Neural cell (in vitro differentiated cells): ENCODE results near the gene GAB4. TPM values are rescaled to one million over a fixed set of nuclear protein-coding genes. Genes with fewer than 3 reads are reported as not detected.

Experiments
- H2AFZ ChIP-seq: fragments of 200-600, 300-800 bp; sonication (generic), shearing (Covaris generic); 2 replicates; pipeline ENCODE4 v1.6.0; 2014; ENCODE audit warnings: low read depth, mild to moderate bottlenecking, antibody characterized with exemption, low read length, moderate library complexity
- H3F3A ChIP-seq: fragments of 200-600 bp; shearing (Covaris generic); 2 replicates; pipeline ENCODE4 v1.6.1; 2016; ENCODE audit warnings: mild to moderate bottlenecking, moderate library complexity, mixed read lengths, antibody characterized with exemption, low read length; ENCODE audit not compliant: insufficient read depth, poor library complexity, severe bottlenecking
- H3K27ac ChIP-seq: fragments of 200-600, 300-800 bp; sonication (generic), shearing (Covaris generic); 2 replicates; pipeline ENCODE4 v1.5.1; 2014; ENCODE audit warnings: mild to moderate bottlenecking, low read length, moderate library complexity
- H3K27me3 ChIP-seq: fragments of 300-800, 200-600 bp; sonication (generic), shearing (Covaris generic); 2 replicates; pipeline ENCODE4 v1.6.0; 2014; ENCODE audit warnings: mild to moderate bottlenecking, low read depth, low read length, moderate library complexity; ENCODE audit not compliant: insufficient read depth
- H3K36me3 ChIP-seq: fragments of 300-800, 200-600 bp; sonication (generic), shearing (Covaris generic); 2 replicates; pipeline ENCODE4 v1.5.1; 2014; ENCODE audit warnings: mild to moderate bottlenecking, antibody characterized with exemption, low read length, moderate library complexity; ENCODE audit not compliant: insufficient read depth
- H3K4me2 ChIP-seq: fragments of 300-800, 200-600 bp; sonication (generic), shearing (Covaris generic); 2 replicates; pipeline ENCODE4 v1.6.0; 2014; ENCODE audit warnings: mild to moderate bottlenecking, low read length
- H3K4me3 ChIP-seq: fragments of 300-800, 200-600 bp; sonication (generic), shearing (Covaris generic); 2 replicates; pipeline ENCODE4 v1.5.1; 2014; ENCODE audit warnings: mild to moderate bottlenecking, low read length, moderate library complexity
- H3K79me2 ChIP-seq: fragments of 200-600 bp; shearing (Covaris generic); replicated peaks from 2 replicates; pipeline ENCODE4 v1.6.0; 2014; ENCODE audit warnings: mild to moderate bottlenecking, low read length, moderate library complexity; ENCODE audit not compliant: insufficient read depth
- H3K9ac ChIP-seq: fragments of 300-800, 200-600 bp; sonication (generic), shearing (Covaris generic); 2 replicates; pipeline ENCODE4 v1.6.1; 2016; ENCODE audit warnings: mild to moderate bottlenecking, low read length, mixed read lengths
- H3K9me2 ChIP-seq: fragments of 200-600 bp; shearing (Covaris generic); 2 replicates; pipeline ENCODE4 v1.6.1; 2016; ENCODE audit warnings: mild to moderate bottlenecking, low read length, mixed read lengths; ENCODE audit not compliant: insufficient read depth
- H3K9me3 ChIP-seq: fragments of 200-600, 300-800 bp; sonication (generic), shearing (Covaris generic); 2 replicates; pipeline ENCODE4 v1.6.1; 2016; ENCODE audit warnings: mild to moderate bottlenecking, mixed run types, low read length, moderate library complexity, mixed read lengths
- H4K20me1 ChIP-seq: fragments of 200-600 bp; shearing (Covaris generic); 2 replicates; pipeline ENCODE4 v1.6.1; 2016; ENCODE audit warnings: mild to moderate bottlenecking, mixed run types; ENCODE audit not compliant: insufficient read depth
- EP300 ChIP-seq: fragments of 450-650 bp; conservative IDR thresholded peaks from 2 replicates; pipeline ENCODE4 v1.6.1; 2014; ENCODE audit warnings: antibody characterized with exemption, mild to moderate bottlenecking, moderate library complexity; ENCODE audit not compliant: poor library complexity, severe bottlenecking
- EZH2 ChIP-seq: fragments of 200-600, 300-800 bp; shearing (Covaris generic), sonication (generic); IDR thresholded peaks from 2 replicates; pipeline ENCODE4 v1.6.1; 2014; ENCODE audit warnings: antibody characterized with exemption, low read length, borderline replicate concordance, mild to moderate bottlenecking; ENCODE audit not compliant: insufficient read depth, poor library complexity, severe bottlenecking
- MXI1 ChIP-seq: fragments of 450-650 bp; conservative IDR thresholded peaks from 2 replicates; pipeline ENCODE4 v1.6.1; 2014; ENCODE audit warnings: antibody characterized with exemption, mild to moderate bottlenecking; ENCODE audit not compliant: poor library complexity, severe bottlenecking
- POLR2AphosphoS5 ChIP-seq: IDR thresholded peaks from 2 replicates; pipeline ENCODE4 v1.6.1; 2012
- RAD21 ChIP-seq: fragments of 450-650 bp; conservative IDR thresholded peaks from 2 replicates; pipeline ENCODE4 v1.6.1; 2014; ENCODE audit warnings: antibody characterized with exemption, mild to moderate bottlenecking, moderate library complexity
- SMC3 ChIP-seq: fragments of 450-650 bp; conservative IDR thresholded peaks from 2 replicates; pipeline ENCODE4 v1.6.1; 2014; ENCODE audit warnings: antibody characterized with exemption, mild to moderate bottlenecking, moderate library complexity; ENCODE audit not compliant: poor library complexity
- TAF1 ChIP-seq: IDR thresholded peaks from 2 replicates; pipeline ENCODE4 v1.6.1; 2012; ENCODE audit warnings: low read depth
- polyA plus RNA-seq: library from polyadenylated mRNA; depleted of rRNA; stranded (reverse); fragments of >200 nt; gene quantifications from 2 replicates; pipeline ENCODE4 v1.2.3, GENCODE V29; 2014
- TF ChIP-seq, protein P1 (sequence below): IDR thresholded peaks from 2 replicates; pipeline ENCODE4 v1.6.1; 2012; ENCODE audit warnings: borderline replicate concordance
- TF ChIP-seq, protein P2 (sequence below): fragments of 450-650 bp; IDR thresholded peaks from 2 replicates; pipeline ENCODE4 v1.5.1; 2014; ENCODE audit warnings: antibody characterized with exemption, mild to moderate bottlenecking, moderate library complexity; ENCODE audit not compliant: poor library complexity, severe bottlenecking

Gene GAB4
- polyA plus RNA-seq, 1 donor from 2014 or later = not detected

DNA sequence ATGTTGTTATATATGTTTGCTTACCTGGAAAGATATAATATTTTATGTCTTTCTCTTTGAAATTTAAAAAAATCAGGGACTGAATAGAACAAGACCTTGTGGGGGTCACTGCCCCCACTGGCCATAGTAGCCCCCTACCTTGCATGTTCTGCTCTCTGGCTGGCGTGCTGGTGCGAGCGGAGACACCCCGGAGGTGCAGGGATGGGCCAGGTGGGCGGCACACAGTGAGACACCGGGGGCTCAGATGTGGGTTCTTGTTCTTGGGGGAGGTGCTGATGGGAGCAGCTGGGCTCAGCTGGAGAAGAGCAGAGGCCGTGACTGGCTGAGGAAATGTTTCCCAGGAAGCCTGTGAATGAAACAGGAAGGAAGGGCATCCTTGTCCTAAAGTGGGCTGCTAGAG is 20.2 kb downstream of the GAB4 start:
- no peaks in the 10 kb centered on the region for H3F3A ChIP-seq
- H3K4me3 ChIP-seq = no peak overlapping the region
- H2AFZ ChIP-seq = no peak overlapping the region
- no peaks in the 10 kb centered on the region for H3K36me3 ChIP-seq
- H3K4me2 ChIP-seq = no peak overlapping the region
- H3K9ac ChIP-seq = no peak overlapping the region
- H3K9me2 ChIP-seq = no peaks in the 10 kb centered on the region
- H3K27me3 ChIP-seq = no peaks in the 10 kb centered on the region
- no peaks in the 10 kb centered on the region for H3K79me2 ChIP-seq
- H4K20me1 ChIP-seq = no peaks in the 10 kb centered on the region
- no peak overlapping the region for H3K27ac ChIP-seq
- no peak for TF ChIP-seq TAF1
- no peak for TF ChIP-seq POLR2AphosphoS5
- no peak for TF ChIP-seq EZH2
- no peak for TF ChIP-seq RAD21
- TF ChIP-seq, protein P1, sequence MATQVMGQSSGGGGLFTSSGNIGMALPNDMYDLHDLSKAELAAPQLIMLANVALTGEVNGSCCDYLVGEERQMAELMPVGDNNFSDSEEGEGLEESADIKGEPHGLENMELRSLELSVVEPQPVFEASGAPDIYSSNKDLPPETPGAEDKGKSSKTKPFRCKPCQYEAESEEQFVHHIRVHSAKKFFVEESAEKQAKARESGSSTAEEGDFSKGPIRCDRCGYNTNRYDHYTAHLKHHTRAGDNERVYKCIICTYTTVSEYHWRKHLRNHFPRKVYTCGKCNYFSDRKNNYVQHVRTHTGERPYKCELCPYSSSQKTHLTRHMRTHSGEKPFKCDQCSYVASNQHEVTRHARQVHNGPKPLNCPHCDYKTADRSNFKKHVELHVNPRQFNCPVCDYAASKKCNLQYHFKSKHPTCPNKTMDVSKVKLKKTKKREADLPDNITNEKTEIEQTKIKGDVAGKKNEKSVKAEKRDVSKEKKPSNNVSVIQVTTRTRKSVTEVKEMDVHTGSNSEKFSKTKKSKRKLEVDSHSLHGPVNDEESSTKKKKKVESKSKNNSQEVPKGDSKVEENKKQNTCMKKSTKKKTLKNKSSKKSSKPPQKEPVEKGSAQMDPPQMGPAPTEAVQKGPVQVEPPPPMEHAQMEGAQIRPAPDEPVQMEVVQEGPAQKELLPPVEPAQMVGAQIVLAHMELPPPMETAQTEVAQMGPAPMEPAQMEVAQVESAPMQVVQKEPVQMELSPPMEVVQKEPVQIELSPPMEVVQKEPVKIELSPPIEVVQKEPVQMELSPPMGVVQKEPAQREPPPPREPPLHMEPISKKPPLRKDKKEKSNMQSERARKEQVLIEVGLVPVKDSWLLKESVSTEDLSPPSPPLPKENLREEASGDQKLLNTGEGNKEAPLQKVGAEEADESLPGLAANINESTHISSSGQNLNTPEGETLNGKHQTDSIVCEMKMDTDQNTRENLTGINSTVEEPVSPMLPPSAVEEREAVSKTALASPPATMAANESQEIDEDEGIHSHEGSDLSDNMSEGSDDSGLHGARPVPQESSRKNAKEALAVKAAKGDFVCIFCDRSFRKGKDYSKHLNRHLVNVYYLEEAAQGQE = no peak
- no peak for TF ChIP-seq EP300
- TF ChIP-seq, protein P2, sequence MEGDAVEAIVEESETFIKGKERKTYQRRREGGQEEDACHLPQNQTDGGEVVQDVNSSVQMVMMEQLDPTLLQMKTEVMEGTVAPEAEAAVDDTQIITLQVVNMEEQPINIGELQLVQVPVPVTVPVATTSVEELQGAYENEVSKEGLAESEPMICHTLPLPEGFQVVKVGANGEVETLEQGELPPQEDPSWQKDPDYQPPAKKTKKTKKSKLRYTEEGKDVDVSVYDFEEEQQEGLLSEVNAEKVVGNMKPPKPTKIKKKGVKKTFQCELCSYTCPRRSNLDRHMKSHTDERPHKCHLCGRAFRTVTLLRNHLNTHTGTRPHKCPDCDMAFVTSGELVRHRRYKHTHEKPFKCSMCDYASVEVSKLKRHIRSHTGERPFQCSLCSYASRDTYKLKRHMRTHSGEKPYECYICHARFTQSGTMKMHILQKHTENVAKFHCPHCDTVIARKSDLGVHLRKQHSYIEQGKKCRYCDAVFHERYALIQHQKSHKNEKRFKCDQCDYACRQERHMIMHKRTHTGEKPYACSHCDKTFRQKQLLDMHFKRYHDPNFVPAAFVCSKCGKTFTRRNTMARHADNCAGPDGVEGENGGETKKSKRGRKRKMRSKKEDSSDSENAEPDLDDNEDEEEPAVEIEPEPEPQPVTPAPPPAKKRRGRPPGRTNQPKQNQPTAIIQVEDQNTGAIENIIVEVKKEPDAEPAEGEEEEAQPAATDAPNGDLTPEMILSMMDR = no peak
- TF ChIP-seq SMC3 = no peak
- H3K9me3 ChIP-seq = no peaks in the 10 kb centered on the region

DNA sequence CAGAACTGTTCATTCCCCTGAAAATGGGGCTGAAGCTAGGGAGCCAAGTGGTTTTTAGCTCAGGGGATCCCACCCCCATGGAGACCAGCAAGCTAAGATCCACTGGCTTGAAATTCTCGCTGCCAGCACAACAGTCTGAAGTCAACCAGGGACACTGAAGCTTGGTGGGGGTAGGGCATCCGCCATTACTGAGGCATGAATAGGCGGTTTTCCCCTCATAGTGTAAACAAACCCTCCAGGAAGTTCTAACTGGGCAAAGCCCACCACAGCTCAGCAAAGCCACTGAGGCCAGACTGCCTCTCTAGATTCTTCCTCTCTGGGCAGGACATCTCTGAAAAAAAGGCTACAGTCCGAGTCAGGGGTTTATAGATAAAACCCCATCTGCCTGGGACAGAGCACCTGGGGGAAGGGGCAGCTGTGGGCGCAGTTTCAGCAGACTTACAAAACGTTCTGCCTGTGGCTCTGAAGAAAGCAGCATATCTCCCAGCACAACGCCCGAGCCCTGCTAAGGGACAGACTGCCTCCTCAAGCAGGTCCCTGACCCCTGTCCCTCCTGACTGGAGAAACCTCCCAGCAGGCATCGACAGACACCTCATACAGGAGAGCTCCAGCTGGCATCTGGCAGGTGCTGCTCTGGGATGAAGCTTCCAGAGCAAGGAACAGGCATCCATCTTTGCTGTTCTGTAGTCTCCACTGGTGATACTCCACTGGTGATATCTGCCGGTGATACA is 32.7 kb downstream of the GAB4 start:
- H3K36me3 ChIP-seq = no peaks in the 10 kb centered on the region
- H3K4me2 ChIP-seq = no peak overlapping the region
- no peaks in the 10 kb centered on the region for H3F3A ChIP-seq
- H2AFZ ChIP-seq = no peak overlapping the region
- TF ChIP-seq, protein P1 = no peak
- TF ChIP-seq, protein P2 = no peak
- TF ChIP-seq RAD21 = no peak
- TF ChIP-seq POLR2AphosphoS5 = no peak
- no peak for TF ChIP-seq TAF1
- no peak for TF ChIP-seq EP300
- no peak for TF ChIP-seq MXI1
- no peak for TF ChIP-seq EZH2
- no peak for TF ChIP-seq SMC3
- no peaks in the 10 kb centered on the region for H3K9me3 ChIP-seq
- no peak overlapping the region for H3K27ac ChIP-seq
- H3K9ac ChIP-seq = no peak overlapping the region
- H3K27me3 ChIP-seq = no peaks in the 10 kb centered on the region
- no peaks in the 10 kb centered on the region for H3K9me2 ChIP-seq
- no peaks in the 10 kb centered on the region for H4K20me1 ChIP-seq
- H3K4me3 ChIP-seq = no peak overlapping the region
- H3K79me2 ChIP-seq = no peaks in the 10 kb centered on the region
